Suprapubic skin (tissue), 4 donors: ENCODE data around the gene C11orf86.

Experiments used
- CTCF ChIP-seq, 2 donors: fragments of 200-600 bp in 1 of 2; fragments of 450-650 bp in 1 of 2; sonication (generic) in 1 of 2; IDR thresholded peaks; one replicate each; pipeline ENCODE4 v1.5.1; 2016 to 2019; ENCODE audit warnings: antibody characterized with exemption in 2 of 2, mild to moderate bottlenecking in 1 of 2, moderate library complexity in 1 of 2
- EP300 ChIP-seq: sonication (generic); formaldehyde crosslinking; IDR thresholded peaks from one replicate; pipeline ENCODE4 v1.6.1; 2017; ENCODE audit warnings: antibody characterized with exemption
- POLR2A ChIP-seq, 2 donors: fragments of 450-650 bp; IDR thresholded peaks; one replicate each; pipeline ENCODE4 v1.6.1; 2017; ENCODE audit warnings: antibody characterized with exemption in 2 of 2, mild to moderate bottlenecking in 2 of 2, moderate library complexity in 2 of 2
- POLR2AphosphoS5 ChIP-seq, 3 donors: sonication (generic); formaldehyde crosslinking; IDR thresholded peaks; one replicate each; pipeline ENCODE4 v1.6.1; 2017; ENCODE audit warnings: antibody characterized with exemption in 3 of 3

- TF ChIP-seq CTCF (IDR thresholded peaks at IDR 0.05) (no peak), POLR2A (IDR thresholded peaks at IDR 0.05) (no peak), POLR2AphosphoS5 (IDR thresholded peaks at IDR 0.05) (no peak), EP300 (no peak)
Observed at GRCh38 chr11:67025750-67026149, 50.6 kb downstream of the C11orf86 start.
